SW 1271 (cell line): ENCODE results near the gene ABCB10.

Experiments used
- DNase-seq, 2 experiments: peaks; one replicate each; lab custom pipeline; 2025; lab: John Stamatoyannopoulos, UW

ABCB10 gene

GRCh38 chr1:229471175-229471574 is 87.3 kb downstream of the ABCB10 start:
- no peak for DNase-seq

GRCh38 chr1:229470406-229471043 is 88.0 kb downstream of the ABCB10 start:
- no peak for DNase-seq

- no peak for DNase-seq
These were observed 91.6 kb downstream of the ABCB10 start for GRCh38 chr1:229466887-229467286.
